HEK293T (cell line): ENCODE data around the gene SELENOT.

Experiments used
- BHLHE40 ChIP-seq: fragments of 450-650 bp; IDR thresholded peaks from 2 replicates; pipeline ENCODE4 v1.6.1; 2016; ENCODE audit warnings: mild to moderate bottlenecking, moderate library complexity, borderline replicate concordance
- ELF4 ChIP-seq: fragments of 450-650 bp; IDR thresholded peaks from 2 replicates; pipeline ENCODE4 v1.6.1; 2017; ENCODE audit warnings: antibody characterized with exemption
- FOXA1 ChIP-seq: fragments of 450-650 bp; IDR thresholded peaks from 2 replicates; pipeline ENCODE4 v1.6.1; 2016; ENCODE audit warnings: mild to moderate bottlenecking
- FOXK2 ChIP-seq: fragments of 450-650 bp; IDR thresholded peaks from 2 replicates; pipeline ENCODE4 v1.6.1; 2016; ENCODE audit warnings: mild to moderate bottlenecking
- FOXM1 ChIP-seq: fragments of 450-650 bp; IDR thresholded peaks from 2 replicates; pipeline ENCODE4 v1.6.1; 2017; ENCODE audit warnings: mild to moderate bottlenecking, borderline replicate concordance
- HDGF ChIP-seq: fragments of 450-650 bp; IDR thresholded peaks from 2 replicates; pipeline ENCODE4 v1.6.1; 2017; ENCODE audit warnings: antibody characterized with exemption, borderline replicate concordance
- L3MBTL2 ChIP-seq: fragments of 450-650 bp; conservative IDR thresholded peaks from 2 replicates; pipeline ENCODE4 v1.6.1; 2016; ENCODE audit warnings: mild to moderate bottlenecking
- SP1 ChIP-seq: fragments of 450-650 bp; IDR thresholded peaks from 2 replicates; pipeline ENCODE4 v1.6.1; 2017
- SUZ12 ChIP-seq: fragments of 450-650 bp; IDR thresholded peaks from 2 replicates; pipeline ENCODE4 v1.6.1; 2016; ENCODE audit warnings: mild to moderate bottlenecking
- TARDBP ChIP-seq: fragments of 450-650 bp; IDR thresholded peaks from 2 replicates; pipeline ENCODE4 v1.6.1; 2016
- ZNF384 ChIP-seq: fragments of 450-650 bp; IDR thresholded peaks from 2 replicates; pipeline ENCODE4 v1.6.1; 2016

DNA sequence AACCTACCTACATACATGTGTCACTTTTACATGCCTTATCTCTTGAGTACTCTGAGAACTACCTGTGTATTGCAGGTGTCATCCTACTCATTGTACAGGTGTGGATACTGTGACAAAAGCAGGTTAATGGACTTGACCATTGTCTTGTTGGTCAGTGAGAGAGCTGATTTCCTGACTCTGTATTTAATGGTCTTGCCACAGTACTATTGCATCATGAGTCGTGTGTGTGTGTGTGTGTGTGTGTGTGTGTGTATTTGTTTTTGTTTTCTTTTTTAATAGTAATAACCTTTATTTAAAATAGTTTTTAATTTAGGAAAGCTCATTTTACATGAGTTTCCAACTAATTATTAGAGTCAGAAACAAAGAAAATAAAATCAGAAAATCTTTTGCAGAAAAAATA is 7.7 kb downstream of the SELENOT start:
- no peak for TF ChIP-seq ELF4
- TF ChIP-seq ZNF384 = no peak
- TF ChIP-seq HDGF = no peak
- no peak for TF ChIP-seq TARDBP
- no peak for TF ChIP-seq SUZ12
- TF ChIP-seq SP1 = no peak
- TF ChIP-seq L3MBTL2 = no peak
- no peak for TF ChIP-seq FOXA1
- TF ChIP-seq FOXK2 = no peak
- TF ChIP-seq BHLHE40 = no peak
- TF ChIP-seq FOXM1 = no peak
